Fibroblast of the aortic adventitia (primary cell): ENCODE results near the gene MMP24OS. TPM values are rescaled to one million over a fixed set of nuclear protein-coding genes. Genes with fewer than 3 reads are reported as not detected.

Source experiments
- DNase-seq: peaks from one replicate; pipeline ENCODE4 v3.0.0-alpha.2; 2010; ENCODE audit warnings: low read depth
- H3K4me3 ChIP-seq: 2 replicates; pipeline ENCODE4 v1.5.1; 2011; ENCODE audit warnings: low read depth, mild to moderate bottlenecking, control low read depth, low read length, moderate library complexity
- CTCF ChIP-seq: IDR thresholded peaks from 2 replicates; pipeline ENCODE4 v1.5.1; 2011; ENCODE audit warnings: mild to moderate bottlenecking, low read length, control low read depth, inconsistent platforms; ENCODE audit not compliant: insufficient read depth
- total RNA-seq: library from RNA; depleted of rRNA; stranded (reverse); fragments of >200 nt; gene quantifications from 2 replicates; pipeline ENCODE4 v1.2.3, GENCODE V29; 2012; ENCODE audit warnings: low replicate concordance

Gene MMP24OS
- total RNA-seq, 1 donor, result 28.7 TPM

GRCh38 chr20:35237486-35237885 is 40.4 kb downstream of the MMP24OS start:
- no peak for TF ChIP-seq CTCF
- DNase-seq, result no peak
- no peak overlapping the region for H3K4me3 ChIP-seq

GRCh38 chr20:35235881-35236280 is 42.0 kb downstream of the MMP24OS start:
- no peak for DNase-seq
- H3K4me3 ChIP-seq, result no peak overlapping the region
- TF ChIP-seq CTCF, result no peak

- H3K4me3 ChIP-seq, result no peak overlapping the region
- TF ChIP-seq CTCF, result no peak
- peak; percentile 67 for DNase-seq
These were observed 45.3 kb downstream of the MMP24OS start for GRCh38 chr20:35232575-35232974.

- peak; percentile 26 for DNase-seq
- peak overlapping the region; percentile 9 for H3K4me3 ChIP-seq
- no peak for TF ChIP-seq CTCF
These were observed 50.8 kb downstream of the MMP24OS start for GRCh38 chr20:35226884-35227681.

Other genes with a start within 250 kb of the MMP24OS start
- gene TRPC4AP, start 185.3 kb downstream of the MMP24OS start, total RNA-seq, result 53.0 and 91.7 TPM in 2 replicates
- 16.7 and 34.1 TPM in 2 replicates for gene EDEM2, start 130.8 kb downstream of the MMP24OS start, total RNA-seq
- 62.2 and 106 TPM in 2 replicates for gene PROCR, start 106.0 kb downstream of the MMP24OS start, total RNA-seq
- 0.16 and 0.81 TPM in 2 replicates for gene MMP24, start 51.4 kb downstream of the MMP24OS start, total RNA-seq
- gene EIF6, start 6.7 kb upstream of the MMP24OS start, total RNA-seq, result 17.0 and 120 TPM in 2 replicates
- gene FAM83C, start 14.3 kb upstream of the MMP24OS start, total RNA-seq, result not detected in 2 replicates
- 24.4 and 26.9 TPM in 2 replicates for gene UQCC1, start 133.9 kb upstream of the MMP24OS start, total RNA-seq
- gene GDF5, start 160.1 kb upstream of the MMP24OS start, total RNA-seq, result 4.8 and 27.6 TPM in 2 replicates
- gene CEP250, start 177.5 kb upstream of the MMP24OS start, total RNA-seq, result 22.0 and 66.7 TPM in 2 replicates